Neural progenitor cell (in vitro differentiated cells): ENCODE measurements around the gene TMOD4.

Experiments
- CTCF ChIP-seq: fragments of 200-600 bp; sonication (generic); IDR thresholded peaks from 2 replicates; pipeline ENCODE4 v1.5.1; 2017; ENCODE audit warnings: antibody characterized with exemption, mild to moderate bottlenecking
- EZH2 ChIP-seq: fragments of 200-600 bp; sonication (generic); IDR thresholded peaks from 2 replicates; pipeline ENCODE4 v1.6.1; 2017; ENCODE audit warnings: antibody characterized with exemption, mild to moderate bottlenecking, moderate library complexity
- EZH2phosphoT487 ChIP-seq: fragments of 200-600 bp; sonication (generic); IDR thresholded peaks from 2 replicates; pipeline ENCODE4 v1.6.1; 2017; ENCODE audit warnings: antibody characterized with exemption

- TF ChIP-seq CTCF: no peak
- no peak for TF ChIP-seq EZH2phosphoT487
- no peak for TF ChIP-seq EZH2
Measured at GRCh38 chr1:151146412-151147131, 29.2 kb downstream of the TMOD4 start, which contains the start of gene SEMA6C.
